Effector memory CD4-positive, alpha-beta T cell (primary cell): ENCODE results near the gene KDM4C.

Source experiments
- DNase-seq, 3 donors: peaks; one replicate each; pipeline ENCODE4 v3.0.0-alpha.2; 2020
- H3K27ac ChIP-seq: 2 replicates; pipeline ENCODE4 v1.7.0; 2013; ENCODE audit warnings: mild to moderate bottlenecking, low read length, moderate library complexity; ENCODE audit not compliant: insufficient read depth, poor library complexity, severe bottlenecking
- H3K27me3 ChIP-seq: replicated peaks from 2 replicates; pipeline ENCODE4 v1.7.0; 2013; ENCODE audit warnings: mild to moderate bottlenecking, low read length; ENCODE audit not compliant: insufficient read depth, control insufficient read depth, poor library complexity, severe bottlenecking
- H3K36me3 ChIP-seq: 2 replicates; pipeline ENCODE4 v1.7.0; 2013; ENCODE audit warnings: mild to moderate bottlenecking, low read length, moderate library complexity; ENCODE audit not compliant: control insufficient read depth, insufficient read depth
- H3K4me1 ChIP-seq: 2 replicates; pipeline ENCODE4 v1.7.0; 2013; ENCODE audit warnings: low read length, mild to moderate bottlenecking; ENCODE audit not compliant: control insufficient read depth, insufficient read depth, poor library complexity, severe bottlenecking
- H3K4me3 ChIP-seq: 2 replicates; pipeline ENCODE4 v1.7.0; 2013; ENCODE audit warnings: low read length, low read depth, mild to moderate bottlenecking; ENCODE audit not compliant: insufficient read depth, poor library complexity, severe bottlenecking
- H3K9me3 ChIP-seq: 2 replicates; pipeline ENCODE4 v1.7.0; 2013; ENCODE audit warnings: mild to moderate bottlenecking, low read length, moderate library complexity; ENCODE audit not compliant: control insufficient read depth

KDM4C gene

DNA sequence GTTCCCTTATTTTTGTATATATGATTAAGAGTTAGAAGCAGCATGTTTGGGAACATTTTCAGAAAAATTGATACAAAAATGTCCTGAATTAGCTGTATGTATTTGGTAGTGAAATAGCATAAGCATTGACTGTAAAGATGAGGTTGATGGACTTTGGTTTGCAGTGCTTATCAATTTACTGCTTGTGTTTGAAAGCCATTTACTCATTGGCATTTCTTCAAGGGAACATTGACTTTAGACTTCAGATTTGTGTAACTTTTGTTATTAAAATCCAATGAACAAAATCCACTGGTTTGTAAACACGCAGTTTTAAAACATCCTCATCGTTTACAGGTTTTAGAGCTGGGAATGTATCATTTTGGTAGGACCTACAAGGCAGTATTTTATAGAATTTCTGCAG, 61.3 kb downstream of the KDM4C start:
- peaks cover 16% of the 10 kb centered on the region for H3K36me3 ChIP-seq
- no peak overlapping the region for H3K27ac ChIP-seq
- H3K27me3 ChIP-seq = no peaks in the 10 kb centered on the region
- no peaks in the 10 kb centered on the region for H3K4me1 ChIP-seq
- no peaks in the 10 kb centered on the region for H3K9me3 ChIP-seq
- no peak for DNase-seq
- no peak overlapping the region for H3K4me3 ChIP-seq

DNA sequence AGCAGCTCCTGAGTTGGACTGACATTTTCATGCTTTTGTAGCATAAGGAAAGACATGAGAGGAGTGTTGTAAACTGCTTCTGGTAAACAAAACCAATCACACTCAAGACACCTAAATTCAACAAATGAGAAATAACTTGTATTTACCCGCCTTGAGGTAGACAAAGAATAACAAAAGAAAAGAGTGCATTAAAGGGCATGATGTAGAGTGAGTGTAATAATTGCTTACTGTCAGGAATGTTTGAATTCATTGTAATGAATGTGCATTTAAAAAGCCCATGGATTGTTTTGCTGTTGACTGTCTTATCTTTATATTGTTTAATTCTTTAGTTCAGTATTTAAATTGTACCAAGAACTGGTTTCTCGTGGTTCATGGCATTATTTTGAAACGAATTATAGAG, 61.8 kb downstream of the KDM4C start:
- peaks cover 16% of the 10 kb centered on the region for H3K36me3 ChIP-seq
- no peak overlapping the region for H3K27ac ChIP-seq
- H3K4me3 ChIP-seq = no peak overlapping the region
- H3K9me3 ChIP-seq = no peaks in the 10 kb centered on the region
- H3K27me3 ChIP-seq = no peaks in the 10 kb centered on the region
- H3K4me1 ChIP-seq = no peaks in the 10 kb centered on the region
- no peak for DNase-seq

DNA sequence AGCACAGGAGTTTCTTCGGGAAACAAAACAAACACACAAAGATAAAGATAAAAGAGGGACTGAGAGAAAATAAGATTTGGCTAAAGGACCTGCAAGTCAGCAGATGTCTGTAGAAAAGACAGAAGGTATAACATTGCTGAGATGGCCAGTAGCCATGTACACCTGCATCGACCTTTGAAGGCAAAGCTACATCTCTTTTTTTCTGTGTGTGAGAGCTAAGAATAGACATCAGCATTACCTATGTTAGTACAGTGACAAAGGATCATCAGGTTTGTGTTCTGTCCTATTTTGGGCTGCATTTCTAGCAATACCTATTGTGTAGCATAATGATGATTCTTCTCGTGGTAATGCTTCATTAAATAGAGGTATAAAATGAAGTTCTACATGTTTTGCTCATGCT, 64.9 kb downstream of the KDM4C start:
- DNase-seq = no peak
- H3K27ac ChIP-seq = no peak overlapping the region
- H3K36me3 ChIP-seq = peaks cover 16% of the 10 kb centered on the region
- H3K4me1 ChIP-seq = no peaks in the 10 kb centered on the region
- H3K4me3 ChIP-seq = no peak overlapping the region
- H3K9me3 ChIP-seq = no peaks in the 10 kb centered on the region
- no peaks in the 10 kb centered on the region for H3K27me3 ChIP-seq

DNA sequence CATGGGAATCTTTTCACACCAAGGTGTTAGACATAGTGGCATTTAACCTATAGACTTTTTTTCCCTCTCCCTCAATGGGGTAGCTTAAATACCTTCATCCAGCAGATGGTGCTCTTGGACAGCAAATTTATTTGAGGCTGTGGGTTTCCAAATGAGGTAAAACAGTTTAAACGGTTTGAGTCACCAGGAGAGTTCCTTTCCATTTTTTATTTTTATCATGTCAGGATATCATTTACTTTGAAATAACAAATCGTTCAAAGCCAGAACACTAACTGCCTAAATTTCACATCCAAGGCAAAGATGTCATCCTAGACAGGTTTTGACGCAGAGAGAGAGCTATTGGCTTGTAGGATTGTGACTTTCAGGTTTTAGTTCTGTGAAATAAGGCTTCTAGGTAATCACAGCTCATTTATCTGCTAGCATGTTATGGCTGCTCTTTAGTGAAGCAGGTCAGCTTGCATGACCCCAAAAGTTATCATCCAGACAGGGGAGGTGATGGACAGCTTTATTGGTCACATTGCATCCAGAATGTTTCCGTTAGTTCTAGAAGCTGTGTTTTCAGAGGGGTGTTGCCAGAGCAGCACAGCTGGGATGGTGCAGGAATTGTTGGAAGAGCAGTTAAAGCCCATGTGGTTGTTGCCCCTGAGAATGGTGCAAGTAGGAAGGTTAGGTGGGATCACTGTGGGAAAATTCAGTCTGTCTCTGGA, 69.8 kb downstream of the KDM4C start:
- no peak for DNase-seq

DNA sequence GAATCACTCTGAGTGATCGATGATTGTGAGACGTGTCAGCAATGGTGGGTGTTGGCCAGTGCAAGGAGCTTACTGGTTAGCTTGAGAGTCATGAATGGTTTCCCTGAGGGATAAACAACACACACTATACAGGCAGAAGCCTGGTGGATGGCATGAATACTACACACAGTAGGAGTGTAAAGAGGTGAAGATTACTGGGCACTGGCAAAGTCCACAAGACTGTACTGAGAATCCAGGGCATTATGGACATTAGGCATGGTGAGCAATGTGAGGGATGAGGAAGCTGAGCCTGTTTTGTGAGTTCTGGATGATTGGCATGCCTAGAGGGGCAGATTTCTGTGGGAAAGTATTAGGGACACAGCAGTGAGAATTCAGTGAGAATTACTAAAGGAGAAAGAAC, 71.3 kb downstream of the KDM4C start:
- H3K36me3 ChIP-seq = peaks cover 12% of the 10 kb centered on the region
- H3K27ac ChIP-seq = no peak overlapping the region
- H3K27me3 ChIP-seq = no peaks in the 10 kb centered on the region
- no peaks in the 10 kb centered on the region for H3K4me1 ChIP-seq
- H3K9me3 ChIP-seq = no peaks in the 10 kb centered on the region
- no peak for DNase-seq
- H3K4me3 ChIP-seq = no peak overlapping the region

More for the DNA sequence above, 69.8 kb downstream of the KDM4C start:
- Histone ChIP-seq H3K27me3 (no peaks in the 10 kb centered on the region), H3K36me3 (peaks cover 15% of the 10 kb centered on the region), H3K27ac (no peak overlapping the region), H3K4me1 (no peaks in the 10 kb centered on the region), H3K9me3 (no peaks in the 10 kb centered on the region), H3K4me3 (no peak overlapping the region)

DNA sequence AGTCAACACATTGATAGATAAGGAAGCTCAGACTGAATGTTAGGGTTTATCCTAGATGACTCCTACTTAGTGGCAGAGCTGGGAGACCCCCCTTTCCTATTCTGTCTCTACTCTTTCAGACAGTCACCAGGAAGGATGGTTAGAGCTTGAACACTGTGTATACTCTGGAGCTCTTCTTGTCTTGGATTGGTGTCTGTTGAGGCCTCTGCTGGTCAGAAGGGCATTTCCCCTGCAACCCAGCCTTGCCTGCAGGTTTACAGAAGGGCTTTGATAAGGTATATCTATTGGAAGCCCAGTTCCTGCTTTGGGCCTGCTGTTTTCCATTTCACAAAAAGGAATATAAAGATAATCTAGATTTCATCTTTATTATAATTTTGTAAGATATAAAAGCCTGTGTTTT, 71.8 kb downstream of the KDM4C start:
- DNase-seq = no peak
- no peak overlapping the region for H3K27ac ChIP-seq

DNA sequence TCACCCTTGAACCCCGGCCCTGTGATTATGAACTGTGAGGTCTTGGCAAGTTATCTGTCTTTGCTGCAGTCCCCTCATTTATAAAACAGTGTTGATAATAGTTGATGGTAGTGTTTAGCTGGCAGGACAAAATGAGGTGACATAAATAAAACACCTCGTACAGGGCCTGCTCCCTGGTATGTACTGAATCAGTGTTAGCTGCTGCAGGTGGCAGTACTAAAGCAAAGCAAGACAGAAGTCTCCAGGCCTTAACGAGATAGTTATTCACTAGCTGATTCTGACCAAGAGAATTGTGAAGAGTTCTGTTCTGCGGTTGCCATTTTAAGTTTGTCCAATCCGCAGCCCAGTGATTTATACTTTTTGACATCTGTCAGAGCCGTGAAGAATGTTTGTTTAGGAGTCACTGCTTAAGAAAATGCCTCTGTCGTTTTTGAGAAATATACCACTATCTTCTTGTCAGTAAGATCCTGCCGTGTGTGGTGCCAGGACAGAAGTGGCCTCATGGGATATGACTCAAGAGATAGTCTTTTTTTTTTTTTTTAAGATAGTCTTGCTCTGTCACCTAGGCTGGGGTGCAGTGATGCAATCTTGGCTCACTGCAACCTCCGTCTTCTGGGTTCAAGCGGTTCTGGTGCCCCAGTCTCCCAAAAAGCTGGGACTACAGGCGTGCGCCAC, 75.9 kb downstream of the KDM4C start:
- Histone ChIP-seq H3K4me3 (no peak overlapping the region), H3K27me3 (no peaks in the 10 kb centered on the region), H3K9me3 (no peaks in the 10 kb centered on the region), H3K4me1 (no peaks in the 10 kb centered on the region), H3K27ac (no peak overlapping the region), H3K36me3 (peaks cover 30% of the 10 kb centered on the region)
- DNase-seq = no peak

More for the DNA sequence above, 71.8 kb downstream of the KDM4C start:
- H3K27me3 ChIP-seq = no peaks in the 10 kb centered on the region
- H3K36me3 ChIP-seq = peaks cover 16% of the 10 kb centered on the region
- H3K4me3 ChIP-seq = no peak overlapping the region
- H3K9me3 ChIP-seq = no peaks in the 10 kb centered on the region
- H3K4me1 ChIP-seq = no peaks in the 10 kb centered on the region

DNA sequence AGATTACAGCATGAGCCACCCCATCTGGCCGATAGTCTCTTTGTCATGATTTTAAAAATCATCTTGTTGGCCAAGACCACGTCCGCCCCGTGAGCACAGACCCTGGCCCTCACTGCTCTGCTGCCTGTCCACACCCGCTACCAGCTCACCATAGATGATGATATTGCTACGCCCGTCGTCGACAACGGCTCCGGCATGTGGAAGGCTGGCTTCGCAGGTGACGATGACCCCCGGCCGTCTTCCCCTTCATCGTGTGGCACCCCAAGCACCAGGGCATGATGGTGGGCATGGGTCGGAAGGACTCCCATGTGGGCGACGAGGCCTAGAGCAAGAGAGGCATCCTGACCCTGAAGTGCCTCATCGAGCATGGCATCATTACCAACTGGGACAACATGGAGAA, 76.5 kb downstream of the KDM4C start:
- no peak for DNase-seq
- no peaks in the 10 kb centered on the region for H3K4me1 ChIP-seq
- H3K4me3 ChIP-seq = no peak overlapping the region
- H3K36me3 ChIP-seq = peaks cover 32% of the 10 kb centered on the region
- no peak overlapping the region for H3K27ac ChIP-seq
- no peaks in the 10 kb centered on the region for H3K9me3 ChIP-seq
- H3K27me3 ChIP-seq = no peaks in the 10 kb centered on the region

DNA sequence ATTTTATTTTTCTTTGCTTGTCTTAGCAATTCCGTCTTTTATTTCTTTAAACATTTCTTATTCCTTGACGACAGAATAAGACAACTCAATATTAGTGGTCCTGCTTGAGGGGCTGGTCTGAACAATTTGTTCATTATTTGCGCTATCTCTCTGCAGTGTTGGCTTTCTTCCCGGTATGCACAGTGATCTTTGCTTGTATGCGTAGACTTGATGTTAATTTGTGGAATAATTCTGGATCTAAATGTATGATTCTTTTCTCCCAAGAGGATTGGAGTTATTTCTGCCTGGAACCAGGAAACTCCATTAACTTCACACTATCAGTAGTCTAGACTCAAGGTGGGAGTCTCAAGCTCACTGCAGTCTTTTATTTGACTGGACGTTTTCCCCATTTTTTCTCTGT, 80.4 kb downstream of the KDM4C start:
- H3K36me3 ChIP-seq = peaks cover 23% of the 10 kb centered on the region
- no peaks in the 10 kb centered on the region for H3K27me3 ChIP-seq
- no peak overlapping the region for H3K4me3 ChIP-seq
- no peak for DNase-seq
- no peak overlapping the region for H3K27ac ChIP-seq
- no peaks in the 10 kb centered on the region for H3K4me1 ChIP-seq
- H3K9me3 ChIP-seq = no peaks in the 10 kb centered on the region

DNA sequence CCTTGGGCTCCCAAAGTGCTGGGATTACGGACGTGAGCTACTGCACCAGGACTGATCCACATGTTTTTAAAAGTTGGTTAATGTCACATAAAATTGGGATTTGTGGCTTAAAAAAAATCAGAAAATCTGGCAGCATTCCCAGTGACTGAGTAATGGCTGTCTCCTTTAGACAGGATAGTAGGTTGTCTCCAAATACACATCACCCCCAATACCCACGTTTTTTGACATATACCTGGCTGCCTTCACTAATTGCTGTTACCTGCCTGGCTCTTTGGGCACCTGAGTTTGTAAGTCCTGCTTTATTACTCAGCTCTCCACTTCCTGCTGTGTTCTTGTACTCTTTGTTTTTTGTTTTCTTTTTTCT, 84.8 kb downstream of the KDM4C start:
- Histone ChIP-seq H3K27me3 (no peaks in the 10 kb centered on the region), H3K27ac (no peak overlapping the region), H3K9me3 (no peaks in the 10 kb centered on the region), H3K36me3 (peaks cover 6% of the 10 kb centered on the region), H3K4me1 (no peaks in the 10 kb centered on the region), H3K4me3 (no peak overlapping the region)
- no peak for DNase-seq
